Measurements from ENCODE around the gene OFD1. TPM values are rescaled to one million over a fixed set of nuclear protein-coding genes. Genes with fewer than 3 reads are reported as not detected.
A peak's percentile ranks its signal among the peaks of the same experiment; 100 is the strongest.
"Not testable (repeated sequence)": the region's sequence is repeated elsewhere in the genome, so short reads cannot be mapped to it uniquely, and the experiment has no call there.

Gene OFD1
- total and polyA plus RNA-seq, 4 experiments from 2014 or later = 22.0 to 135 (median 86.9) TPM

DNA sequence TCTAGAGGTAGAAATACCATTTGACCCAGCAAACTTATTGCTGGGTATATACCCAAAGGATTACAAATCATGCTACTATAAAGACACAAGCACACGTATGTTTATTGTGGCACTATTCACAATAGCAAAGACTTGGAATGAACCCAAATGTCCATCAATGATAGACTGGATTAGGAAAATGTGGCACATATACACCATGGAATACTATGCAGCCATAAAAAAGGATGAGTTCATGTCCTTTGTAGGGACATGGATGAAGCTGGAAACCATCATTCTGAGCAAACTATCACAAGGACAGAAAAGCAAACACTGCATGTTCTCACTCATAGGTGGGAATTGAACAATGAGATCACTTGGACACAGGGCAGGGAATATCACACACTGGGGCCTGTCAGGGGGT, 4.0 kb upstream of the OFD1 start:
- CTCF ChIA-PET (ENCODE audit: partially characterized antibody); intact Hi-C loops (cut with micrococcal nuclease); H3K27ac ChIP-seq (ENCODE audit: low read depth, low read length); H3K9me3 ChIP-seq (ENCODE audit: control insufficient read depth in 1 of 2, low read length in 2 of 2); H3K36me3 ChIP-seq (ENCODE audit: insufficient read depth, low read length); H3K4me3 ChIP-seq (ENCODE audit: low read length in 2 of 2); H3K27me3 ChIP-seq (ENCODE audit: insufficient read depth, low read length); H3K27me3 Mint-ChIP-seq; DNase-seq; POLR2A ChIA-PET (ENCODE audit: partially characterized antibody): not testable (repeated sequence)
- Mint-ChIP-seq H3K36me3 (peaks cover 57 to 61% of the 10 kb centered on the region in 2 donors), H3K4me3 (peak overlapping the region in 1 of 8 donors; percentile 39), H3K27ac (peak overlapping the region in 1 of 7 donors; percentile 99), H3K4me1 (peaks cover 47 to 91% (median 71%) of the 10 kb centered on the region in 4 donors), H3K9me3 (peaks cover 0 to 20% (median 5%) of the 10 kb centered on the region in 8 donors)
- peaks cover 31% of the 10 kb centered on the region for H3K4me1 ChIP-seq (ENCODE audit: insufficient read depth, low read length)

DNA sequence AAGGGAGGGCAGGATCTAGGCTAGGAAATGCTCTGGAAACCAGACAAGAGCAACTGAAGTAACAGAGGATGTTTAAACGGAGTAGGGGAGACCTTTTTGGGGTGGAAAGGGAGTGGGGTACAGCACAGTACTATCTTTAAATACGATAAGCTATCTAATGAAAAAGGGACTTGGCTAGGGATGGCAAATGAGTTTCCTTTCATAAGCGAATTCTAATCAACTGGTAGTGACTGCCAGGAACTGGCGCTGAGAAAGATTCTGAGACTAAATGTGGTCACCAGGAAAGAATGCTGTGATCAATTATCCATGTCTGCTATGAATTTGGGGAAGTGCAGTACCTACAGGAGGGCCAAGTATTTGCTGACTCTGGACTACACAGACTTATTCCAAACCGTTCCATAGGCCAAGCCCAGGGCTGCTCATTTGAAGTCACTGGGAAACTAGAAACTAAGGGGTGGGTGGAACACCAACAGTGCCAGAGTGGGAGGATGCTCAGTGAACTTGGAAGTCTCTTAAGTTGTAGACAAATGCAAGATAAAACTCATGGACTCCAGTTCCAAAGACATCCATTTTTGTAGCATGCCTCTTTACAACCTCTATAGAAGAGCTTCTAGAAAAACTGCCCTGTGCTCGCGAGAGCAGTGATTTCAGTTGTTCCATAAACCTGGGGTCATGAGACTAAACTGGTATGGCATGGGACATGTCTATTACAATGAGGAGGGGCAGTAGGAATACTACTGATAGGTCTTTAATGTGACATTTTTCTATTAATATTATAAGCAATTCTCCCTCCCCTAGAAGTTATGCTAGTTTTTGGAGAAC, 2.1 kb upstream of the OFD1 start:
- Histone ChIP-seq H3K36me3 (ENCODE audit: insufficient read depth, low read length) (no peaks in the 10 kb centered on the region), H3K9me3 (ENCODE audit: control insufficient read depth in 1 of 2, low read length in 2 of 2) (no peaks in the 10 kb centered on the region), H3K27me3 (ENCODE audit: insufficient read depth, low read length) (no peaks in the 10 kb centered on the region), H3K27ac (ENCODE audit: low read depth, low read length) (peak overlapping the region; percentile 9), H3K4me3 (ENCODE audit: low read length in 2 of 2) (no peak overlapping the region), H3K4me1 (ENCODE audit: insufficient read depth, low read length) (peaks cover 47% of the 10 kb centered on the region)
- Mint-ChIP-seq H3K27ac (peak overlapping the region; percentile 11 to 99 (median 94)), H3K9me3 (peaks cover 0 to 14% (median 3%) of the 10 kb centered on the region in 8 donors), H3K4me1 (peaks cover 40 to 82% (median 61%) of the 10 kb centered on the region in 4 donors), H3K27me3 (no peaks in the 10 kb centered on the region), H3K4me3 (peak overlapping the region; percentile 1 to 99 (median 94)), H3K36me3 (peaks cover 41 to 51% of the 10 kb centered on the region in 2 donors)
- intact Hi-C loops (cut with micrococcal nuclease) = no loop called here
- CTCF ChIA-PET (ENCODE audit: partially characterized antibody) = no interaction called here
- POLR2A ChIA-PET (ENCODE audit: partially characterized antibody) = interaction anchor here (1.0 to 6.5 kb wide), 2 partner anchors 9 to 12 kb away, joined by 3 to 196 read pairs; no protein-coding TSS in a partner anchor
- no peak for DNase-seq

DNA sequence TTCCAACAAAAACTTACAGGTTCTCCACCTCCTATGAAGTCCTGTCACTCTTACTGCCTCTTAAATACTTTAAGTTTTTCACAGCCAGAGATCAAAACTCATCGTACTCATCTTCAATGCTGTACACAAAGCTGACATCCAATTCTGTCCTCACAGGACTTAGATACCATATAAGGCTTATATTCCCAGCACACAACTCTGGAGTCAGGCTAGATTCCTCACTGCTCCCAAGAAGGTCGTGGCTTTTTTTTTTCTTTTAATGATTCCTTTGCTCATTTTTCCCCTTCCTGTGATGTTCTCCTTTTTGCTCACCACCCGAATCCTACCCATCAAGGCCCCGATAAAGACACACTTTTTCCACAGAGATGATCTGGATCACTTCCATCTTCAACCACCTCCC, 1.0 kb upstream of the OFD1 start:
- Mint-ChIP-seq H3K9me3 (peaks cover 0 to 7% (median 2%) of the 10 kb centered on the region in 8 donors), H3K27ac (peak overlapping the region; percentile 96 to 100 (median 99)), H3K27me3 (no peaks in the 10 kb centered on the region), H3K36me3 (peaks cover 30 to 43% of the 10 kb centered on the region in 2 donors), H3K4me3 (peak overlapping the region; percentile 91 to 99 (median 97)), H3K4me1 (peaks cover 37 to 73% (median 55%) of the 10 kb centered on the region in 4 donors)
- Histone ChIP-seq H3K4me1 (ENCODE audit: insufficient read depth, low read length) (peaks cover 58% of the 10 kb centered on the region), H3K36me3 (ENCODE audit: insufficient read depth, low read length) (no peaks in the 10 kb centered on the region), H3K27me3 (ENCODE audit: insufficient read depth, low read length) (no peaks in the 10 kb centered on the region), H3K9me3 (ENCODE audit: control insufficient read depth in 1 of 2, low read length in 2 of 2) (no peaks in the 10 kb centered on the region), H3K27ac (ENCODE audit: low read depth, low read length) (peak overlapping the region; percentile 93), H3K4me3 (ENCODE audit: low read length in 2 of 2) (peak overlapping the region; percentile 49 to 84)
- POLR2A ChIA-PET (ENCODE audit: partially characterized antibody) = interaction anchor here (0.6 to 6.5 kb wide), 9 partner anchors 10 to 756 kb away, joined by 3 to 196 read pairs (median 8); partner anchors contain the start of genes GEMIN8 and RAB9A
- intact Hi-C loops (cut with micrococcal nuclease) = no loop called here
- CTCF ChIA-PET (ENCODE audit: partially characterized antibody) = interaction anchor here (1.0 to 4.1 kb wide), 5 partner anchors 8 to 87 kb away, joined by 3 to 20 read pairs (median 5); no protein-coding TSS in a partner anchor
- DNase-seq = no peak

DNA sequence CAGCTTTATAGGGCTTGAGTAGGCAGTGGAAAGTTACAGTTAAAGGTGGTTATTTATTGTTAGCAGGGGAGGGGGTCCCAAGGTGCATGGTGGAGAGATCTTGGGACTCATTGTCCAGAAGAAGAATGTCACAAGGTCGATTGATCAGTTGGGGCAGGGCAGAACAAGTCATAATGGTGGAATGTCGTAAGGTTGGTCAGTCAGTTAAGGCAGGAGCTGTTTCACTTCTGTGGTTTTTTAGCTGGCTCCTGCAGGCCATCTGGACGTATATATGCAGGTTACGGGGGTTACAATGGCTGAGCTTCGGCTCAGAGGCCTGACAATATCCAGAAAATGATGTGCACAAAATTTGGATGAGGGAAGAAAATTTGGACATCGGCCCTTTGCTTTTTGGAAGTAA, 7.1 kb downstream of the OFD1 start:
- H3K4me1 Mint-ChIP-seq = peaks cover 13 to 33% (median 26%) of the 10 kb centered on the region in 4 donors
- peaks cover 26 to 33% of the 10 kb centered on the region in 2 donors for H3K36me3 Mint-ChIP-seq
- Histone ChIP-seq H3K36me3 (ENCODE audit: insufficient read depth, low read length) (peaks cover 10% of the 10 kb centered on the region), H3K27me3 (ENCODE audit: insufficient read depth, low read length) (no peaks in the 10 kb centered on the region), H3K27ac (ENCODE audit: low read depth, low read length) (peak overlapping the region; percentile 69), H3K4me3 (ENCODE audit: low read length in 2 of 2) (no peak overlapping the region), H3K4me1 (ENCODE audit: insufficient read depth, low read length) (peaks cover 43% of the 10 kb centered on the region), H3K9me3 (ENCODE audit: control insufficient read depth in 1 of 2, low read length in 2 of 2) (no peaks in the 10 kb centered on the region)
- H3K9me3 Mint-ChIP-seq = no peaks in the 10 kb centered on the region
- no peak for DNase-seq
- intact Hi-C loops (cut with micrococcal nuclease) = no loop called here
- H3K27me3 Mint-ChIP-seq = no peaks in the 10 kb centered on the region
- peak overlapping the region in 6 of 8 donors; percentile 6 to 82 (median 48) for H3K4me3 Mint-ChIP-seq
- POLR2A ChIA-PET (ENCODE audit: partially characterized antibody) = interaction anchor here (1.2 to 1.7 kb wide), 2 partner anchors 10 to 53 kb away, joined by 3 to 8 read pairs; partner anchors contain the start of gene RAB9A
- CTCF ChIA-PET (ENCODE audit: partially characterized antibody) = interaction anchor here (0.7 to 1.0 kb wide), 2 partner anchors 8 to 294 kb away, joined by 3 to 6 read pairs; no protein-coding TSS in a partner anchor
- H3K27ac Mint-ChIP-seq = peak overlapping the region; percentile 94 to 97 (median 96)

DNA sequence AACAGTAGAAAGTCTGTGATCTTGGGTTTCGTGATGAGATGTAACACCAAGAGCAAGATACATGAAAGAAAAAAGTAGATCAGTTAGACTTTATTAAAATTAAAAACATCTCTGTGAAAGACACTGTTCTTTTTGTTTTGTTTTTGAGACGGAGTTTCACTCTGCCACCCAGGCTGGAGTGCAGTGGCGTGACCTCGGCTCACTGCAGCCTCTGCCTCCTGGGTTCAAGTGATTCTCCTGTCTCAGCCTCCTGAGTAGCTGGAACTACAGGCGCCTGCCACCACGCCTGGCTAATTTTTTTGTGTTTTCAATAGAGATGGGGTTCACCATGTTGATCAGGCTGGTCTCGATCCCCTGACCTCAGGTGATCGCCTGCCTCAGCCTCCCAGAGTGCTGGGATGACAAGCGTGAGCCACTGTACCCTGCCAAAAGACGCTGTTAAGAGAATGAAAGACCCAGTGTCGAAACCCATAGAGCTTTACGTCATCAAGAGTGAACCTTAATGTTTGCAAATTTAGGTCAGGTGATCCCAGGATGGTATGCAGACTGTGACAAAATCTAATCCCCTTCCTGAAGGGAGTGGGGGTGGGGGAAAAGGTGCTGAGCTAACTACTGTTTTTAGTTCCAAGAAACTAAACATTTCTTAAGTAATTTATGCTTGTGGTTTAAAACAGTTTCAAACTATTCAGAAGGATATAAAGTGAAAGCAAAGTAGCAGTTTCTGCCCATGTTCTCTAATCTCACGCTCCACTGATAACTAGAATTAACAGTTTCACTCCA, 8.0 kb downstream of the OFD1 start:
- Mint-ChIP-seq H3K27me3 (no peaks in the 10 kb centered on the region), H3K27ac (peak overlapping the region; percentile 94 to 97 (median 96)), H3K4me1 (peaks cover 15 to 28% (median 23%) of the 10 kb centered on the region in 4 donors), H3K4me3 (peak overlapping the region; percentile 74 to 91 (median 82)), H3K9me3 (no peaks in the 10 kb centered on the region), H3K36me3 (peaks cover 33 to 39% of the 10 kb centered on the region in 2 donors)
- CTCF ChIA-PET (ENCODE audit: partially characterized antibody) = interaction anchor here (1.1 kb wide), 1 partner anchor 42 kb away, joined by 3 read pairs; no protein-coding TSS in a partner anchor
- Histone ChIP-seq H3K4me1 (ENCODE audit: insufficient read depth, low read length) (peaks cover 36% of the 10 kb centered on the region), H3K4me3 (ENCODE audit: low read length in 2 of 2) (no peak overlapping the region), H3K9me3 (ENCODE audit: control insufficient read depth in 1 of 2, low read length in 2 of 2) (no peaks in the 10 kb centered on the region), H3K27ac (ENCODE audit: low read depth, low read length) (peak overlapping the region; percentile 69), H3K36me3 (ENCODE audit: insufficient read depth, low read length) (peaks cover 14% of the 10 kb centered on the region), H3K27me3 (ENCODE audit: insufficient read depth, low read length) (no peaks in the 10 kb centered on the region)
- peak; percentile 48 to 74 (median 61) for DNase-seq
- intact Hi-C loops (cut with micrococcal nuclease) = no loop called here
- POLR2A ChIA-PET (ENCODE audit: partially characterized antibody) = interaction anchor here (1.1 to 2.1 kb wide), 4 partner anchors 8 to 89 kb away, joined by 3 to 10 read pairs (median 6); partner anchors contain the start of genes OFD1, RAB9A, TCEANC and TRAPPC2

DNA sequence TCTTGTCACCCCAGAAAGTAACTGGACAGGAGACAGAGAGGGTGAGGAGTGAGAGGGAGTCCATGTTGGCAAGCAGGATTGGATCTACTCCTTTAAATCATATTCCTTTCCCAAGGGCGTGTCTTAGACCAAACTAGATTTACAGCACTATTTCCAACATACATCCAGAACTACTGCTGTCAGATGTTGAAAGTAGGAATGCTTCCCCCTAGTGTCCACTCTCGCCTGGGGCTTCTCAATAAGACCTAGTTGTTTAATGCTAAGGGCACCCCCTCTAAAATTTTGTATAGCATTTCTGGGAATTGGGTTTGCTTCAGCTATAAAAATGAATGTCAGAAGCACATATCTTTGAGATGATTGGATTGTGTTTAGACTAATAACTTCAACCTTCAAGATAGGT, 13.3 kb downstream of the OFD1 start:
- CTCF ChIA-PET (ENCODE audit: partially characterized antibody) = interaction anchor here (1.0 to 3.8 kb wide), 7 partner anchors 8 to 284 kb away, joined by 3 to 18 read pairs (median 5); partner anchors contain the start of genes OFD1 and TRAPPC2
- Mint-ChIP-seq H3K27me3 (no peaks in the 10 kb centered on the region), H3K4me3 (no peak overlapping the region), H3K9me3 (no peaks in the 10 kb centered on the region), H3K36me3 (peaks cover 44 to 59% of the 10 kb centered on the region in 2 donors), H3K27ac (peak overlapping the region in 4 of 7 donors; percentile 33 to 78 (median 64)), H3K4me1 (peaks cover 10 to 27% (median 16%) of the 10 kb centered on the region in 4 donors)
- H3K4me1 ChIP-seq (ENCODE audit: insufficient read depth, low read length) = peaks cover 20% of the 10 kb centered on the region
- H3K4me3 ChIP-seq (ENCODE audit: low read length in 2 of 2) = no peak overlapping the region
- intact Hi-C loops (cut with micrococcal nuclease) = loop anchor here (1.0 to 2.0 kb wide), 2 partner anchors 13 to 90 kb away; partner anchors contain the start of genes OFD1 and TRAPPC2
- peak; percentile 22 to 46 (median 28) for DNase-seq
- no peak overlapping the region for H3K27ac ChIP-seq (ENCODE audit: low read depth, low read length)
- no peaks in the 10 kb centered on the region for H3K9me3 ChIP-seq (ENCODE audit: control insufficient read depth in 1 of 2, low read length in 2 of 2)
- peaks cover 38% of the 10 kb centered on the region for H3K36me3 ChIP-seq (ENCODE audit: insufficient read depth, low read length)
- H3K27me3 ChIP-seq (ENCODE audit: insufficient read depth, low read length) = no peaks in the 10 kb centered on the region
- POLR2A ChIA-PET (ENCODE audit: partially characterized antibody) = interaction anchor here (1.5 kb wide), 1 partner anchor 59 kb away, joined by 6 read pairs; the partner anchor contains the start of gene RAB9A
